Lower lobe of right lung (tissue), 2 donors: Measurements from ENCODE around the gene COL4A2. TPM values are rescaled to one million over a fixed set of nuclear protein-coding genes. Genes with fewer than 3 reads are reported as not detected.
"Not testable (repeated sequence)": the region's sequence is repeated elsewhere in the genome, so short reads cannot be mapped to it uniquely, and the experiment has no call there.

Source experiments
- ATAC-seq, 2 donors: fragments of 200-7000 bp; cut with Tn5 transposase; one replicate each; pipeline ENCODE4 v1.9.1; 2020 to 2022; ENCODE audit warnings: mild to moderate bottlenecking in 2 of 2, moderate library complexity in 2 of 2
- DNase-seq: peaks from one replicate; pipeline ENCODE4 v3.0.0-alpha.2; 2020
- H3K27ac ChIP-seq: fragments of 200-600 bp; one replicate; pipeline ENCODE4 v1.8.0; 2022
- H3K27me3 ChIP-seq: fragments of 200-600 bp; one replicate; pipeline ENCODE4 v1.8.0; 2022; ENCODE audit warnings: low read depth
- H3K36me3 ChIP-seq: fragments of 200-600 bp; one replicate; pipeline ENCODE4 v1.8.0; 2022; ENCODE audit warnings: mild to moderate bottlenecking
- H3K4me1 ChIP-seq: fragments of 200-600 bp; one replicate; pipeline ENCODE4 v1.8.0; 2022
- H3K4me3 ChIP-seq: fragments of 200-600 bp; one replicate; pipeline ENCODE4 v1.8.0; 2022; ENCODE audit warnings: mild to moderate bottlenecking
- H3K9me3 ChIP-seq: fragments of 200-600 bp; one replicate; pipeline ENCODE4 v1.8.0; 2022
- intact Hi-C: fragments of 100-400 bp; cut with DNase I; formaldehyde crosslinking; loops from one replicate; pipeline ENCODE4 v1.11.0; 2022
- total RNA-seq: library from RNA; stranded (reverse); fragmentation: NEBNext Ultra II Directional; extraction: Animal tissue kit (Norgen Biotek cat#: 25700); gene quantifications from one replicate; pipeline ENCODE4 v1.2.1, GENCODE V29; 2021
- TF ChIP-seq, protein P1 (sequence below): fragments of 200-600 bp; IDR thresholded peaks from one replicate; pipeline ENCODE4 v1.8.0; 2022; ENCODE audit warnings: antibody characterized with exemption, mild to moderate bottlenecking
- donor health status: DM: no; HTN: yes; CAD: no; lungs with severe emphysema.

COL4A2 gene
- total RNA-seq, 1 donor from 2014 or later: 185 TPM

DNA sequence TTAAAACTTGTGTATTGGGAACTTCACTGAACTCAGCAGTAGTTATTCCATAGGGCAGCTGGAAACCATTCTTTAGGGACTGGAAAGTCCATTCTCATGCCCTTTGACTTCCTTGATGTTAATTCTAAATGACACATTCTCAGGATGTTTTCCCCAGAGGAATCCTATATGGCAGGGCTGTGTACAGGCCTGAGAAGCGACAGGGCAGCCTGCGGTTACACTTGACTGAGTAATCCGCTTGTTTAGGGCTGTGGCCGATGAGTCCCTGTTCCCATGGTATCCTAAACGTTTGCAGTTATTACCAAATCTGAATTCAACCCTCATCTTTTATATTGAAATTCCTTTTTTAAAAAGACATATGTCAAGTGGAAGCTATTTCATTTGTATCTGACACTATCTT is 83.5 kb downstream of the COL4A2 start:
- no peak overlapping the region for H3K27ac ChIP-seq
- intact Hi-C loops: no loop called here
- ATAC-seq: no peak

DNA sequence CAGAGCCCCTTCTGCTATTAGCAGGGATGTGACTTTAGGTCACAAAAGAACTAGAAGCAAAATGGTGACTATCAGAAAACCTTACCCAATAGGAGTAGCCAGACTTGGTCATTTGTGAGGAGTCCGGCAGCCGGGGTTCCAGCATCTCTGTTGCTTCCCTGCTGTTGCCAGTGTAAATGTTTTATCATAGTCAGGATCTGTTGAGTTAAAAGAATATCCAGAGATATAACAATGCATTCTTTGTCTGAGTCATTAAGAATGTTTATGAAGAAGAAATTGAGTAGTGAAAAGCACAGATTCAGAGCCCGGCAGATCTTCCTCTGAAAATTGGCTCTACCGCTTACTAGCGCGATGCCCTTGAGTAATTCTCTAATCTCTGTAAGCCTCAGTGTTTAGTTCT is 84.2 kb downstream of the COL4A2 start:
- TF ChIP-seq, protein P1, sequence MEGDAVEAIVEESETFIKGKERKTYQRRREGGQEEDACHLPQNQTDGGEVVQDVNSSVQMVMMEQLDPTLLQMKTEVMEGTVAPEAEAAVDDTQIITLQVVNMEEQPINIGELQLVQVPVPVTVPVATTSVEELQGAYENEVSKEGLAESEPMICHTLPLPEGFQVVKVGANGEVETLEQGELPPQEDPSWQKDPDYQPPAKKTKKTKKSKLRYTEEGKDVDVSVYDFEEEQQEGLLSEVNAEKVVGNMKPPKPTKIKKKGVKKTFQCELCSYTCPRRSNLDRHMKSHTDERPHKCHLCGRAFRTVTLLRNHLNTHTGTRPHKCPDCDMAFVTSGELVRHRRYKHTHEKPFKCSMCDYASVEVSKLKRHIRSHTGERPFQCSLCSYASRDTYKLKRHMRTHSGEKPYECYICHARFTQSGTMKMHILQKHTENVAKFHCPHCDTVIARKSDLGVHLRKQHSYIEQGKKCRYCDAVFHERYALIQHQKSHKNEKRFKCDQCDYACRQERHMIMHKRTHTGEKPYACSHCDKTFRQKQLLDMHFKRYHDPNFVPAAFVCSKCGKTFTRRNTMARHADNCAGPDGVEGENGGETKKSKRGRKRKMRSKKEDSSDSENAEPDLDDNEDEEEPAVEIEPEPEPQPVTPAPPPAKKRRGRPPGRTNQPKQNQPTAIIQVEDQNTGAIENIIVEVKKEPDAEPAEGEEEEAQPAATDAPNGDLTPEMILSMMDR: no peak
- intact Hi-C loops: no loop called here
- H3K4me1 ChIP-seq: peaks cover 23% of the 10 kb centered on the region
- H3K9me3 ChIP-seq: no peaks in the 10 kb centered on the region
- no peaks in the 10 kb centered on the region for H3K27me3 ChIP-seq
- H3K4me3 ChIP-seq: no peak overlapping the region
- no peak for DNase-seq
- no peak for ATAC-seq
- H3K27ac ChIP-seq: no peak overlapping the region
- no peaks in the 10 kb centered on the region for H3K36me3 ChIP-seq

More for the DNA sequence above, 83.5 kb downstream of the COL4A2 start:
- Histone ChIP-seq H3K9me3 (no peaks in the 10 kb centered on the region), H3K4me3 (no peak overlapping the region), H3K4me1 (peaks cover 18% of the 10 kb centered on the region), H3K36me3 (no peaks in the 10 kb centered on the region), H3K27me3 (no peaks in the 10 kb centered on the region)
- no peak for DNase-seq
- TF ChIP-seq, protein P1: no peak

- intact Hi-C loops: no loop called here
Observed at GRCh38 chr13:110392510-110393240, 85.6 kb downstream of the COL4A2 start.

GRCh38 chr13:110393761-110394160 is 86.7 kb downstream of the COL4A2 start:
- TF ChIP-seq, protein P1: no peak
- no peak overlapping the region for H3K27ac ChIP-seq
- DNase-seq: no peak

More at GRCh38 chr13:110392510-110393240, 85.6 kb downstream of the COL4A2 start:
- TF ChIP-seq, protein P1: no peak
- no peaks in the 10 kb centered on the region for H3K27me3 ChIP-seq
- DNase-seq: no peak
- no peaks in the 10 kb centered on the region for H3K36me3 ChIP-seq
- H3K9me3 ChIP-seq: no peaks in the 10 kb centered on the region
- H3K4me3 ChIP-seq: no peak overlapping the region
- peaks cover 28% of the 10 kb centered on the region for H3K4me1 ChIP-seq
- ATAC-seq: no peak
- H3K27ac ChIP-seq: no peak overlapping the region

GRCh38 chr13:110394371-110394841 is 87.3 kb downstream of the COL4A2 start:
- H3K27me3 ChIP-seq: no peaks in the 10 kb centered on the region
- no peaks in the 10 kb centered on the region for H3K9me3 ChIP-seq
- ATAC-seq (no peak), DNase-seq (no peak)
- no peaks in the 10 kb centered on the region for H3K36me3 ChIP-seq
- no peak overlapping the region for H3K27ac ChIP-seq
- peaks cover 32% of the 10 kb centered on the region for H3K4me1 ChIP-seq
- intact Hi-C loops: no loop called here
- no peak overlapping the region for H3K4me3 ChIP-seq
- TF ChIP-seq, protein P1: no peak

More at GRCh38 chr13:110393761-110394160, 86.7 kb downstream of the COL4A2 start:
- no peaks in the 10 kb centered on the region for H3K27me3 ChIP-seq
- H3K9me3 ChIP-seq: no peaks in the 10 kb centered on the region
- no peak overlapping the region for H3K4me3 ChIP-seq
- intact Hi-C loops: no loop called here
- peaks cover 27% of the 10 kb centered on the region for H3K4me1 ChIP-seq
- ATAC-seq: no peak
- H3K36me3 ChIP-seq: no peaks in the 10 kb centered on the region

- H3K36me3 ChIP-seq, intact Hi-C loops, H3K9me3 ChIP-seq, H3K4me3 ChIP-seq, H3K27me3 ChIP-seq, ATAC-seq, DNase-seq: not testable (repeated sequence)
- Histone ChIP-seq H3K4me1 (peaks cover 32% of the 10 kb centered on the region), H3K27ac (peak overlapping the region; percentile 80)
Observed at GRCh38 chr13:110395616-110396015, 88.5 kb downstream of the COL4A2 start.
